Mammary epithelial cell (primary cell): Measurements from ENCODE around the gene PARVA.

Source experiments
- CTCF ChIP-seq, 2 donors: IDR thresholded peaks in 1 of 2; conservative IDR thresholded peaks in 1 of 2; 2 replicates each; pipeline ENCODE4 v1.5.1; 2011 to 2012; ENCODE audit warnings: inconsistent platforms in 2 of 2, low read length in 2 of 2, mild to moderate bottlenecking in 2 of 2, control low read depth in 1 of 2, low read depth in 1 of 2; ENCODE audit not compliant: insufficient read depth in 1 of 2; ENCODE audit errors: extremely low read depth in 1 of 2
- EZH2 ChIP-seq: IDR thresholded peaks from 2 replicates; pipeline ENCODE4 v1.6.1; 2012; ENCODE audit warnings: low read length, inconsistent platforms, borderline replicate concordance

- TF ChIP-seq CTCF (conservative IDR thresholded peaks at IDR 0.05 in 1 of 2, IDR thresholded peaks at IDR 0.05 in 1 of 2; ENCODE audit: extremely low read depth in 1 of 2, insufficient read depth in 1 of 2, low read depth in 1 of 2, low read length in 2 of 2) (no peak), EZH2 (no peak)
These were observed 192.4 kb downstream of the PARVA start for GRCh38 chr11:12569499-12570425.
